Adipocyte (in vitro differentiated cells): ENCODE results near the gene CEP72.
"Not testable (repeated sequence)": the region's sequence is repeated elsewhere in the genome, so short reads cannot be mapped to it uniquely, and the experiment has no call there.

Source experiments
- DNase-seq: peaks from one replicate; pipeline ENCODE4 v3.0.0-alpha.2; 2015; ENCODE audit warnings: low read depth
- H3K27me3 ChIP-seq: replicated peaks from 2 replicates; pipeline ENCODE4 v1.7.0; 2013; ENCODE audit warnings: mild to moderate bottlenecking, low read length, moderate library complexity; ENCODE audit not compliant: control insufficient read depth, insufficient read depth
- H3K36me3 ChIP-seq: 2 replicates; pipeline ENCODE4 v1.7.0; 2013; ENCODE audit warnings: low read length, mild to moderate bottlenecking, moderate library complexity; ENCODE audit not compliant: control insufficient read depth, insufficient read depth, severe bottlenecking
- H3K4me1 ChIP-seq: 2 replicates; pipeline ENCODE4 v1.7.0; 2013; ENCODE audit warnings: mild to moderate bottlenecking, low read length, moderate library complexity; ENCODE audit not compliant: control insufficient read depth, insufficient read depth
- H3K4me3 ChIP-seq: 2 replicates; pipeline ENCODE4 v1.7.0; 2013; ENCODE audit warnings: mild to moderate bottlenecking, low read length, moderate library complexity
- H3K9ac ChIP-seq: 2 replicates; pipeline ENCODE4 v1.7.0; 2013; ENCODE audit warnings: mild to moderate bottlenecking, low read length, moderate library complexity
- H3K9me3 ChIP-seq: 2 replicates; pipeline ENCODE4 v1.7.0; 2013; ENCODE audit warnings: mild to moderate bottlenecking, low read length, moderate library complexity; ENCODE audit not compliant: control insufficient read depth

Gene CEP72

GRCh38 chr5:571791-572190, 40.3 kb upstream of the CEP72 start:
- no peak overlapping the region for H3K9ac ChIP-seq
- peaks cover 65% of the 10 kb centered on the region for H3K27me3 ChIP-seq
- DNase-seq: no peak
- H3K4me1 ChIP-seq: no peaks in the 10 kb centered on the region
- H3K36me3 ChIP-seq: no peaks in the 10 kb centered on the region
- H3K4me3 ChIP-seq: no peak overlapping the region
- peaks cover 30% of the 10 kb centered on the region for H3K9me3 ChIP-seq

- no peaks in the 10 kb centered on the region for H3K36me3 ChIP-seq
- no peak overlapping the region for H3K9ac ChIP-seq
- DNase-seq: no peak
- H3K9me3 ChIP-seq: peaks cover 30% of the 10 kb centered on the region
- H3K4me1 ChIP-seq: no peaks in the 10 kb centered on the region
- peaks cover 60% of the 10 kb centered on the region for H3K27me3 ChIP-seq
- H3K4me3 ChIP-seq: no peak overlapping the region
Observed at GRCh38 chr5:572398-573019, 39.6 kb upstream of the CEP72 start.

GRCh38 chr5:573206-573605, 38.9 kb upstream of the CEP72 start:
- H3K4me1 ChIP-seq: no peaks in the 10 kb centered on the region
- H3K4me3 ChIP-seq: no peak overlapping the region
- H3K9me3 ChIP-seq: peaks cover 34% of the 10 kb centered on the region
- H3K27me3 ChIP-seq: peaks cover 57% of the 10 kb centered on the region
- no peak overlapping the region for H3K9ac ChIP-seq
- H3K36me3 ChIP-seq: no peaks in the 10 kb centered on the region
- no peak for DNase-seq

- peaks cover 38% of the 10 kb centered on the region for H3K9me3 ChIP-seq
- H3K9ac ChIP-seq: no peak overlapping the region
- no peak for DNase-seq
- H3K4me1 ChIP-seq: no peaks in the 10 kb centered on the region
- no peaks in the 10 kb centered on the region for H3K36me3 ChIP-seq
- peaks cover 60% of the 10 kb centered on the region for H3K27me3 ChIP-seq
- no peak overlapping the region for H3K4me3 ChIP-seq
Observed at GRCh38 chr5:573976-574375, 38.2 kb upstream of the CEP72 start.

GRCh38 chr5:574906-575305, 37.2 kb upstream of the CEP72 start:
- H3K4me3 ChIP-seq: no peak overlapping the region
- H3K4me1 ChIP-seq: no peaks in the 10 kb centered on the region
- H3K27me3 ChIP-seq: peaks cover 68% of the 10 kb centered on the region
- no peak for DNase-seq
- no peak overlapping the region for H3K9ac ChIP-seq
- peaks cover 38% of the 10 kb centered on the region for H3K9me3 ChIP-seq
- no peaks in the 10 kb centered on the region for H3K36me3 ChIP-seq

- Histone ChIP-seq H3K4me1 (no peaks in the 10 kb centered on the region), H3K9ac (no peak overlapping the region), H3K36me3 (no peaks in the 10 kb centered on the region), H3K4me3 (no peak overlapping the region), H3K27me3 (peaks cover 72% of the 10 kb centered on the region), H3K9me3 (peaks cover 38% of the 10 kb centered on the region)
- no peak for DNase-seq
Observed at GRCh38 chr5:575636-576035, 36.5 kb upstream of the CEP72 start.

- not testable (repeated sequence) for H3K9ac ChIP-seq, DNase-seq, H3K4me1 ChIP-seq, H3K4me3 ChIP-seq, H3K36me3 ChIP-seq
- H3K27me3 ChIP-seq: peaks cover 79% of the 10 kb centered on the region
- H3K9me3 ChIP-seq: peaks cover 38% of the 10 kb centered on the region
Observed at GRCh38 chr5:577214-577613, 34.9 kb upstream of the CEP72 start.

GRCh38 chr5:577800-578199, 34.3 kb upstream of the CEP72 start:
- Histone ChIP-seq H3K4me3 (no peak overlapping the region), H3K9ac (no peak overlapping the region), H3K36me3 (no peaks in the 10 kb centered on the region), H3K4me1 (no peaks in the 10 kb centered on the region), H3K9me3 (peaks cover 38% of the 10 kb centered on the region), H3K27me3 (peaks cover 77% of the 10 kb centered on the region)
- no peak for DNase-seq

GRCh38 chr5:579211-579610, 32.9 kb upstream of the CEP72 start:
- Histone ChIP-seq H3K9me3 (peaks cover 38% of the 10 kb centered on the region), H3K27me3 (peaks cover 64% of the 10 kb centered on the region), H3K4me1 (no peaks in the 10 kb centered on the region), H3K9ac (no peak overlapping the region), H3K36me3 (no peaks in the 10 kb centered on the region), H3K4me3 (no peak overlapping the region)
- no peak for DNase-seq

GRCh38 chr5:579746-580366, 32.3 kb upstream of the CEP72 start:
- Histone ChIP-seq H3K4me1 (no peaks in the 10 kb centered on the region), H3K27me3 (peaks cover 60% of the 10 kb centered on the region), H3K36me3 (no peaks in the 10 kb centered on the region), H3K4me3 (no peak overlapping the region), H3K9ac (no peak overlapping the region), H3K9me3 (peaks cover 37% of the 10 kb centered on the region)
- DNase-seq: no peak

- Histone ChIP-seq H3K9me3 (peaks cover 31% of the 10 kb centered on the region), H3K27me3 (peaks cover 56% of the 10 kb centered on the region), H3K4me3 (no peak overlapping the region), H3K36me3 (no peaks in the 10 kb centered on the region), H3K4me1 (no peaks in the 10 kb centered on the region), H3K9ac (no peak overlapping the region)
- no peak for DNase-seq
Observed at GRCh38 chr5:580436-580835, 31.7 kb upstream of the CEP72 start.

GRCh38 chr5:581266-581665, 30.9 kb upstream of the CEP72 start:
- peaks cover 55% of the 10 kb centered on the region for H3K27me3 ChIP-seq
- no peaks in the 10 kb centered on the region for H3K4me1 ChIP-seq
- peaks cover 23% of the 10 kb centered on the region for H3K9me3 ChIP-seq
- H3K36me3 ChIP-seq: no peaks in the 10 kb centered on the region
- H3K9ac ChIP-seq: no peak overlapping the region
- H3K4me3 ChIP-seq: no peak overlapping the region
- DNase-seq: no peak
